ENCODE results near the gene NDUFS2.
A peak's percentile ranks its signal among the peaks of the same experiment; 100 is the strongest.

NDUFS2 gene

GRCh38 chr1:161201836-161202712, at the start of gene NDUFS2:
NDUFS2 (plus strand) TSS chr1:161202367; CDS start chr1:161202386, 19 bp downstream.
- peak within 1 kb of the TSS; percentile 78 for H3K4me3 ChIP-seq (ENCODE audit: low read depth, low read length)

GRCh38 chr1:161153176-161153575, 49.0 kb upstream of the NDUFS2 start:
- no peak overlapping the region for H3K9ac ChIP-seq (ENCODE audit: low read length)
- no peak overlapping the region for H3K27ac ChIP-seq (ENCODE audit: low read depth, low read length)
- H3K27me3 ChIP-seq (ENCODE audit: control insufficient read depth, insufficient read depth, low read length) = no peaks in the 10 kb centered on the region
- H3K4me1 ChIP-seq (ENCODE audit: control insufficient read depth, insufficient read depth, low read length) = no peaks in the 10 kb centered on the region
- H3K36me3 ChIP-seq (ENCODE audit: control insufficient read depth, insufficient read depth, low read length) = peaks cover 8% of the 10 kb centered on the region
- H3K9me3 ChIP-seq (ENCODE audit: control insufficient read depth, insufficient read depth, low read depth, low read length) = no peaks in the 10 kb centered on the region
- peak overlapping the region; percentile 81 for H3K4me3 ChIP-seq (ENCODE audit: low read depth, low read length)

More at GRCh38 chr1:161201836-161202712, at the start of gene NDUFS2:
- Histone ChIP-seq H3K9ac (ENCODE audit: low read length) (peak within 1 kb of the TSS; percentile 91), H3K27me3 (ENCODE audit: control insufficient read depth, insufficient read depth, low read length) (no peaks in the 10 kb centered on the region), H3K27ac (ENCODE audit: low read depth, low read length) (peak within 1 kb of the TSS; percentile 96), H3K36me3 (ENCODE audit: control insufficient read depth, insufficient read depth, low read length) (peaks cover 37% of the 10 kb centered on the region), H3K9me3 (ENCODE audit: control insufficient read depth, insufficient read depth, low read depth, low read length) (no peaks in the 10 kb centered on the region), H3K4me1 (ENCODE audit: control insufficient read depth, insufficient read depth, low read length) (peaks cover 49% of the 10 kb centered on the region)

DNA sequence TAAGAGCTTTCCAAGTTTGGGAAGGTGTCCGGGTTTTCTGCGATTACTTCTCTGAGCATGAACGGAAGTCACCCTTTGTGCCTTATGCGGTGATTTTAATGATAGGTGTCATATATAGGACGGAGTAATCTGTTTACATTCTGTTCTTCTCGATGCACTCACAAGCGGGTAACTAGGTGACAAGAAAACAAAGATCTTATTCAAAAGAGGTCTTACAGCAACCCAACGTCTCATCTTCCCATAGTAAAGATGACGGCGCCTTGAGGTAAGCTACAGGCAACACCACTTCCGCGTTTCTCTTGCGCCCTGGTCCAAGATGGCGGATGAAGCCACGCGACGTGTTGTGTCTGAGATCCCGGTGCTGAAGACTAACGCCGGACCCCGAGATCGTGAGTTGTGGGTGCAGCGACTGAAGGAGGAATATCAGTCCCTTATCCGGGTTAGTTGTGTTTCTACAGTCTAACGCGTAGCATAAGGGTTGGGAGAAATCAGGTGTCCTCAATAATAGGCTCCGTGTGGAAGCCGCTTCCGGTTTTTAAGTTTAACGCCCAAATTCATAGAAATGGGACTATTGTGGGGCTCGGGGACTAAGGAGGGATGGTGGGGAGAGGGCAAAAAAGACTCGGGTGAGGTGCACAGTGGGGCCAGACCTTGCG, 48.4 kb upstream of the NDUFS2 start, which contains the start of gene UFC1:
Gene UFC1 (plus strand): TSS at position 297 of the 656 bp plus-strand sequence. CDS start 20 bp downstream, at position 317.
- H3K4me1 ChIP-seq (ENCODE audit: control insufficient read depth, insufficient read depth, low read length) = no peaks in the 10 kb centered on the region
- H3K27ac ChIP-seq (ENCODE audit: low read depth, low read length) = peak within 1 kb of the TSS; percentile 85
- H3K9me3 ChIP-seq (ENCODE audit: control insufficient read depth, insufficient read depth, low read depth, low read length) = no peaks in the 10 kb centered on the region
- H3K36me3 ChIP-seq (ENCODE audit: control insufficient read depth, insufficient read depth, low read length) = peaks cover 12% of the 10 kb centered on the region
- H3K9ac ChIP-seq (ENCODE audit: low read length) = peak within 1 kb of the TSS; percentile 89
- H3K4me3 ChIP-seq (ENCODE audit: low read depth, low read length) = peak within 1 kb of the TSS; percentile 81
- no peaks in the 10 kb centered on the region for H3K27me3 ChIP-seq (ENCODE audit: control insufficient read depth, insufficient read depth, low read length)

DNA sequence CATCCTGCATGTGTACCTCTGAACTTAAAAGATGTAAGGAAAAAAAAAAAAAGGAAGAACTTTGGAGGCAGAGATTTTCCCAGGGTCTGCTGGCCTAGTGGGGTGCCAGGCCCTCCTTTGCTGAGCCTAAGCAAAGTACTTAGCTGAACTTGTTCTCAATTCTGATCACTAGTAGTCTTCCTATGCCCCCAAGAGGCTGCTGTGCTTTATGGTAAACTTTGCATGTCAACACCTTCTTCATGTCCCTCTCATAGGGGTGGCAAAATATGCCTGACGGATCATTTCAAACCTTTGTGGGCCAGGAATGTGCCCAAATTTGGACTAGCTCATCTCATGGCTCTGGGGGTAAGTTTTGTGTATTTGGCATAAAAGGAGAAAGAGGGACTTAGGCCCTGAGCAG, 44.3 kb upstream of the NDUFS2 start:
- peaks cover 32% of the 10 kb centered on the region for H3K36me3 ChIP-seq (ENCODE audit: control insufficient read depth, insufficient read depth, low read length)
- H3K27ac ChIP-seq (ENCODE audit: low read depth, low read length) = no peak overlapping the region
- no peak overlapping the region for H3K9ac ChIP-seq (ENCODE audit: low read length)
- no peak overlapping the region for H3K4me3 ChIP-seq (ENCODE audit: low read depth, low read length)
- no peaks in the 10 kb centered on the region for H3K4me1 ChIP-seq (ENCODE audit: control insufficient read depth, insufficient read depth, low read length)
- H3K27me3 ChIP-seq (ENCODE audit: control insufficient read depth, insufficient read depth, low read length) = no peaks in the 10 kb centered on the region
- H3K9me3 ChIP-seq (ENCODE audit: control insufficient read depth, insufficient read depth, low read depth, low read length) = no peaks in the 10 kb centered on the region

GRCh38 chr1:161158316-161159010, 43.7 kb upstream of the NDUFS2 start:
- no peaks in the 10 kb centered on the region for H3K9me3 ChIP-seq (ENCODE audit: control insufficient read depth, insufficient read depth, low read depth, low read length)
- no peak overlapping the region for H3K27ac ChIP-seq (ENCODE audit: low read depth, low read length)
- H3K4me1 ChIP-seq (ENCODE audit: control insufficient read depth, insufficient read depth, low read length) = no peaks in the 10 kb centered on the region
- H3K36me3 ChIP-seq (ENCODE audit: control insufficient read depth, insufficient read depth, low read length) = peaks cover 35% of the 10 kb centered on the region
- peak overlapping the region; percentile 68 for H3K4me3 ChIP-seq (ENCODE audit: low read depth, low read length)
- peak overlapping the region; percentile 55 for H3K9ac ChIP-seq (ENCODE audit: low read length)
- H3K27me3 ChIP-seq (ENCODE audit: control insufficient read depth, insufficient read depth, low read length) = no peaks in the 10 kb centered on the region

DNA sequence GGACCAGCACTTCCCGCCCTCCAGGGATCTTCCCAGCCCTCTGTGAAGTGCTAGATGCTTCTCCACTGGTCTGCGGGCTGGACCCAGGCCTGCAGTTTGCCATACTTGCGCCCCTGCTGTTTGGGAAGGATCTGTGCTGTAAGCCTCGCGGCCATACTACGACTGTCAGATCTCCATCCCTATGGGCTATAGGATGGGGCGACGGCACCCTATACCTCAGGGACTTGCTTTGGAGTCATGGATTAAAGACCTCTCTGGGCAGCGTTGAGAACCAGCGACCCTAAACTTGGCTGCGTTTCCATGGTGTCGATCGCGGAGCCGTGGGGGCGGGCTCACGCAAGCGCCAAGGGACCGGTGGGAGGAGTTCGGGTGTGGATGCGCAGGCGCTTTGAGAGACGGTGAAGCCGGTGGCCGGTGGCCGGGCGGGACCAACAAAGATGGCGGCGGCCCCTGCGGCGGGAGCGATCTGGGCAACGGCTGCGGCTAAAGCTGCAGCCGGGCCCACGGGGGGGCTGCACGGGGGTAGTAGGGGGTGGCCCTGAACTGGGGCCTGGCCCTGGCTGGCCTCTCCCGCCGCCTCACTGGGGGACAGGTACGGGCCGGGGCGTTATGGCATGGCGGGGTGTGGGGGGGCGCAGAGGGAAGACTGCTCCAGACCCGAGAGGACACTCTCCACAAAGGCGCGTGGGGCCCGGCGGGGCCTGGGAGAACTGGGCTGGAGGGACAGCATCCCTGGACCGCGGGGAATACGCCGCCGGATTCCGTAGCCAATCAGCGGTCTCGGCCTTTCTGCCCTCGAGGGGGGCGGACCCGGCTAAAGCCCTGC, 42.9 kb upstream of the NDUFS2 start, which contains the start of gene USP21:
Gene USP21 (plus strand): TSS at position 414 of the 826 bp plus-strand sequence. CDS start 1,141 bp downstream, outside the sequence.
- H3K27me3 ChIP-seq (ENCODE audit: control insufficient read depth, insufficient read depth, low read length) = no peaks in the 10 kb centered on the region
- H3K9ac ChIP-seq (ENCODE audit: low read length) = peak within 1 kb of the TSS; percentile 77
- H3K27ac ChIP-seq (ENCODE audit: low read depth, low read length) = peak within 1 kb of the TSS; percentile 84
- no peaks in the 10 kb centered on the region for H3K9me3 ChIP-seq (ENCODE audit: control insufficient read depth, insufficient read depth, low read depth, low read length)
- peaks cover 43% of the 10 kb centered on the region for H3K36me3 ChIP-seq (ENCODE audit: control insufficient read depth, insufficient read depth, low read length)
- H3K4me1 ChIP-seq (ENCODE audit: control insufficient read depth, insufficient read depth, low read length) = no peaks in the 10 kb centered on the region
- peak within 1 kb of the TSS; percentile 68 for H3K4me3 ChIP-seq (ENCODE audit: low read depth, low read length)

DNA sequence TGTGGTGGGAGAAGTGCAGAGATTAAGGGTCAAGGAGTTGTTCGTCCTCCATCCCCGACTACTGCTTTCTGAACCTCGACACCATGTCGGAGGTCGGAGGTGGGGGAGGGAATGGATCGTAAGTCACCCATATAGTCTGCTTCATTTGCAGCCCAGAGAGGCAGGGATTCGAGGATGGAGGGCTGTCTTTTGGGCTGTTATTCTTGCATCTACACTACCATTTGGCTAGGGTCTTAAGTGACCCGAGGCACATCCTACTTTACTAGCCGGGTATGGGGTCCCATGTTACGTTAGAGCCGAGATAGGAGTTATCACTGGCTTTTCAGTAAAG, 42.3 kb upstream of the NDUFS2 start:
- peak overlapping the region; percentile 77 for H3K9ac ChIP-seq (ENCODE audit: low read length)

DNA sequence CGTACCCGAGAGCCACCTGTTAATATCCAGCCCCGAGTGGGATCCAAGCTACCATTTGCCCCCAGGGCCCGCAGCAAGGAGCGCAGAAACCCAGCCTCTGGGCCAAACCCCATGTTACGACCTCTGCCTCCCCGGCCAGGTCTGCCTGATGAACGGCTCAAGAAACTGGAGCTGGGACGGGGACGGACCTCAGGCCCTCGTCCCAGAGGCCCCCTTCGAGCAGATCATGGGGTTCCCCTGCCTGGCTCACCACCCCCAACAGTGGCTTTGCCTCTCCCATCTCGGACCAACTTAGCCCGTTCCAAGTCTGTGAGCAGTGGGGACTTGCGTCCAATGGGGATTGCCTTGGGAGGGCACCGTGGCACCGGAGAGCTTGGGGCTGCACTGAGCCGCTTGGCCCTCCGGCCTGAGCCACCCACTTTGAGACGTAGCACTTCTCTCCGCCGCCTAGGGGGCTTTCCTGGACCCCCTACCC, 41.5 kb upstream of the NDUFS2 start:
- H3K27me3 ChIP-seq (ENCODE audit: control insufficient read depth, insufficient read depth, low read length) = no peaks in the 10 kb centered on the region
- no peaks in the 10 kb centered on the region for H3K9me3 ChIP-seq (ENCODE audit: control insufficient read depth, insufficient read depth, low read depth, low read length)
- H3K27ac ChIP-seq (ENCODE audit: low read depth, low read length) = no peak overlapping the region
- H3K4me3 ChIP-seq (ENCODE audit: low read depth, low read length) = 0 out of 2 replicates have a peak overlapping the region, but pooled peaks have one; percentile 68
- no peaks in the 10 kb centered on the region; the same call in 1 of the 2 replicates for H3K4me1 ChIP-seq (ENCODE audit: control insufficient read depth, insufficient read depth, low read length)
- H3K36me3 ChIP-seq (ENCODE audit: control insufficient read depth, insufficient read depth, low read length) = peaks cover 51% of the 10 kb centered on the region
- H3K9ac ChIP-seq (ENCODE audit: low read length) = no peak overlapping the region

More for the DNA sequence above, 42.3 kb upstream of the NDUFS2 start:
- no peaks in the 10 kb centered on the region for H3K9me3 ChIP-seq (ENCODE audit: control insufficient read depth, insufficient read depth, low read depth, low read length)
- H3K36me3 ChIP-seq (ENCODE audit: control insufficient read depth, insufficient read depth, low read length) = peaks cover 48% of the 10 kb centered on the region
- H3K4me3 ChIP-seq (ENCODE audit: low read depth, low read length) = peak overlapping the region; percentile 68
- no peaks in the 10 kb centered on the region for H3K4me1 ChIP-seq (ENCODE audit: control insufficient read depth, insufficient read depth, low read length)
- no peaks in the 10 kb centered on the region for H3K27me3 ChIP-seq (ENCODE audit: control insufficient read depth, insufficient read depth, low read length)
- peak overlapping the region; percentile 84 for H3K27ac ChIP-seq (ENCODE audit: low read depth, low read length)

DNA sequence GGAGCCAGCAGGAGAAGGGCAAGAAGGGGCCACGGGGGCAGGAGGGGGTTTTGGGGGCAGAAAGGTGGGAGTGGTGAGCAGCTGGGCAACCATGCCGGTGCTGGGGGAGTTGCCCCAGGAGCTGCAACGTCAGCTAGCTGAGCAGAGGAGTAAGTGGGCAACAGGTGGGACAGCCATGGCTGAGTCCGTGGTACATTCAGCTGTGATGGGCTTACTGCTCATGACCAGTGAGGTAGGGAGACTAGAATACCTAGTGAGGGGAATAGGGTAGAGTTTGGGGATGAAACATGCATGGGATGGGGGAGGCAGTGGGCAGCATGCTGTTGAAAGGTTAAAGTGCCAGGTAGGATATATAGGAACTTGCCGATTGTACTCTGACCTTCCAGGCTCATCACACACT, 40.5 kb upstream of the NDUFS2 start:
- H3K4me3 ChIP-seq (ENCODE audit: low read depth, low read length) = no peak overlapping the region
- H3K4me1 ChIP-seq (ENCODE audit: control insufficient read depth, insufficient read depth, low read length) = no peaks in the 10 kb centered on the region; the same call in 1 of the 2 replicates
- H3K27ac ChIP-seq (ENCODE audit: low read depth, low read length) = no peak overlapping the region
- no peaks in the 10 kb centered on the region for H3K9me3 ChIP-seq (ENCODE audit: control insufficient read depth, insufficient read depth, low read depth, low read length)
- H3K9ac ChIP-seq (ENCODE audit: low read length) = no peak overlapping the region
- peaks cover 51% of the 10 kb centered on the region for H3K36me3 ChIP-seq (ENCODE audit: control insufficient read depth, insufficient read depth, low read length)
- H3K27me3 ChIP-seq (ENCODE audit: control insufficient read depth, insufficient read depth, low read length) = no peaks in the 10 kb centered on the region

GRCh38 chr1:161162052-161162451, 40.1 kb upstream of the NDUFS2 start:
- Histone ChIP-seq H3K9me3 (ENCODE audit: control insufficient read depth, insufficient read depth, low read depth, low read length) (no peaks in the 10 kb centered on the region), H3K27ac (ENCODE audit: low read depth, low read length) (no peak overlapping the region), H3K4me3 (ENCODE audit: low read depth, low read length) (no peak overlapping the region), H3K27me3 (ENCODE audit: control insufficient read depth, insufficient read depth, low read length) (no peaks in the 10 kb centered on the region), H3K36me3 (ENCODE audit: control insufficient read depth, insufficient read depth, low read length) (peaks cover 51% of the 10 kb centered on the region), H3K4me1 (ENCODE audit: control insufficient read depth, insufficient read depth, low read length) (peaks cover 3% of the 10 kb centered on the region), H3K9ac (ENCODE audit: low read length) (no peak overlapping the region)

Data from HUES6 (cell line).